ENCODE results near the gene KCNQ2.

DNA sequence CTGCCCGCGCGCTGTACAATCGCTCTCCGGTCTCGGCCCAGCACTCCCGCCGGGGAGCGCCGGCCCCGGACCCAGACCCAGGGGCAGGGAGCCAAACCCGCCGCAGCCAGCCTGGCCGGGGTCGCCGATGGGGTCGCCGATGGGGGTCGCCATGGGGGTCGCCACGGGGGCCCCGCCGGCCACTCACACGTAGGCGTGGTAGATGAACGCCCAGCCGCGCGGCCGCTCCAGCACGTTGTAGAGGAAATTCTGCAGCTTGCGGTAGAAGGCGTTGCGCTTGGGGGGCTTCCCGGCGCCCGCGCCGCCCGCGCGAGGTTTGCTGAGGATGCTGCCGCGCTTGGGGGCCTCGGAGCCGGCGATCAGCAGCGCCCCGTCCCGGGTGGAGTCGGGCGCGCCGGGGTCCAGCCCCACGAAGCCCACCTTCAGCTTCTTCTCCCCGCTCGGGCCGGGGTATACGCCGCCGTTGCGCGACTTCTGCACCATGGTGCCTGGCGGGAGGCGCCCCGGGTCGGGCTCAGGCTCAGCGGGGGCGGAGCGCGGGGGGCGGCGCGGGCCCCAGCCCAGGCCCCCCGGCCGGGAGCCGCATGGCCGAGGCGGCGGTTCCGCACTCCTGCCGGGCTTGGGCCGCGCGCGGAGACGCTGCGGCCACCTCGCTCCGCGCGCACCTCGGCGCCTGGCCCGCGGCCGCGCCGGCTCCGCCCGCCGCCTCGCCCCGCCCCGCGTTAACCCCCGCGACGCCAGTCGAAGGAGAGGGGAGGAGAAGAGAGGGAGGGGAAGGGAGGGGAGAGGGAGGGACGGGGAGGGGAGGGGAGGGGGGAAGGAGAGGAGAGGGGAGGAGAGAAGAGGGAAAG lies at the start of gene KCNQ2:
- TF ChIP-seq, protein P1, sequence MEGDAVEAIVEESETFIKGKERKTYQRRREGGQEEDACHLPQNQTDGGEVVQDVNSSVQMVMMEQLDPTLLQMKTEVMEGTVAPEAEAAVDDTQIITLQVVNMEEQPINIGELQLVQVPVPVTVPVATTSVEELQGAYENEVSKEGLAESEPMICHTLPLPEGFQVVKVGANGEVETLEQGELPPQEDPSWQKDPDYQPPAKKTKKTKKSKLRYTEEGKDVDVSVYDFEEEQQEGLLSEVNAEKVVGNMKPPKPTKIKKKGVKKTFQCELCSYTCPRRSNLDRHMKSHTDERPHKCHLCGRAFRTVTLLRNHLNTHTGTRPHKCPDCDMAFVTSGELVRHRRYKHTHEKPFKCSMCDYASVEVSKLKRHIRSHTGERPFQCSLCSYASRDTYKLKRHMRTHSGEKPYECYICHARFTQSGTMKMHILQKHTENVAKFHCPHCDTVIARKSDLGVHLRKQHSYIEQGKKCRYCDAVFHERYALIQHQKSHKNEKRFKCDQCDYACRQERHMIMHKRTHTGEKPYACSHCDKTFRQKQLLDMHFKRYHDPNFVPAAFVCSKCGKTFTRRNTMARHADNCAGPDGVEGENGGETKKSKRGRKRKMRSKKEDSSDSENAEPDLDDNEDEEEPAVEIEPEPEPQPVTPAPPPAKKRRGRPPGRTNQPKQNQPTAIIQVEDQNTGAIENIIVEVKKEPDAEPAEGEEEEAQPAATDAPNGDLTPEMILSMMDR (IDR thresholded peaks at IDR 0.05), result no peak
- no peak for TF ChIP-seq POLR2A (IDR thresholded peaks at IDR 0.05)
- no peak for TF ChIP-seq POLR2AphosphoS5 (IDR thresholded peaks at IDR 0.05)
- no peak for TF ChIP-seq EP300 (IDR thresholded peaks at IDR 0.05)

All from stomach (tissue), 4 donors.